ENCODE measurements around the gene PSMC3.

Gene PSMC3

DNA sequence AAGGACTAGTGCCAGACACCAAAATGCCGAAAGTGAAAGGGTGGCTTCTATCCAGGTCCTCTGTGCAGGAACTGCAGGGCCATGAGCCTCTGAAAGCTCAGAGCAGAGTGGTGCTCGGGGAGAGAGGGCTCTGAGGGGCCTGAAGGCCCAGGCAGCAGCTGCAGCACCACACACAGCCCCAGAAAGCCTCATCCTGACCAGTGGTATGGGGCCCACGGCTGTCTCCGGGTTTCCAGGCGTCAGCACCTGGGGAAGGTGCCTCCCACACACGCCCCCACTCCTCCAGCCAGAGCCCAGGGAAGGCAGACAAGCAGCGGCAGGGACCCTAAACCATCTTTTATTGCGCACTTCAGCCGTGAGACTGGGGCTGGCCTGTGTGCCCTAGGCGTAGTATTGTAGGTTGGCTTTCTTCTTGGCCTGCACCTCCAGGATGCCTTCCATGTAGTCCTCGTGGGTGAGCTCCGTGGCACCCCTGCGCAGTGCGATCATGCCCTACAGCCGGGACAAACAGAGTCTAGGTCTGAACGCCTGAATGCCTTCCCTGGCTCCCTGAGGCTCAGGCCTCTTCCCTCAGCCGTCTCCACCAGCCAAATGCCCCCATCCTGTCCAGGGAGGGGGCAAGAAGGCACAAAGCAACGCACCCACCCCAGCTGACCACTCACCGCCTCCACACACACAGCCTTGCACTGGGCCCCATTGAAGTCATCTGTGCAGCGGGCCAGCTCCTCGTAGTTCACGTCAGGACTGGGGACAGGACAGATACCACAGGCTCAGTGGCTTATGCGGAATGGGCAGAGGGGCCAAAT lies 7.6 kb downstream of the PSMC3 start:
- Histone ChIP-seq H3K27me3 (replicated peaks in 2 of 5; ENCODE audit: control insufficient read depth in 4 of 5, insufficient read depth in 5 of 5, low read length in 4 of 5) (no peaks in the 10 kb centered on the region), H3K9me3 (ENCODE audit: control extremely low read depth in 1 of 5, control insufficient read depth in 4 of 5, insufficient read depth in 2 of 5, low read depth in 1 of 5, low read length in 4 of 5) (no peaks in the 10 kb centered on the region), H3K27ac (ENCODE audit: insufficient read depth in 1 of 2, low read depth in 1 of 2, low read length in 2 of 2, poor library complexity in 1 of 2, severe bottlenecking in 2 of 2) (peak overlapping the region in 1 of 2 experiments; percentile 43), H3K4me3 (ENCODE audit: control insufficient read depth in 1 of 7, extremely low read depth in 1 of 7, insufficient read depth in 4 of 7, low read depth in 2 of 7, low read length in 6 of 7) (no peak overlapping the region), H3K36me3 (ENCODE audit: control insufficient read depth in 4 of 4, insufficient read depth in 4 of 4, low read length in 3 of 4) (peaks cover 7 to 83% (median 44%) of the 10 kb centered on the region in 4 experiments), H3K4me1 (ENCODE audit: control extremely low read depth in 1 of 4, control insufficient read depth in 4 of 4, insufficient read depth in 4 of 4, low read length in 3 of 4) (peaks cover 0 to 10% (median 4%) of the 10 kb centered on the region in 4 experiments)
- DNase-seq: no peak
- POLR2A ChIA-PET: no interaction called here
- 95% methylated on average over 21 of the region's 23 CpGs for WGBS (ENCODE audit: insufficient coverage)
- CTCF ChIA-PET: interaction anchor here (1.3 kb wide), 1 partner anchor 22 kb away, joined by 3 read pairs; no protein-coding TSS in a partner anchor

DNA sequence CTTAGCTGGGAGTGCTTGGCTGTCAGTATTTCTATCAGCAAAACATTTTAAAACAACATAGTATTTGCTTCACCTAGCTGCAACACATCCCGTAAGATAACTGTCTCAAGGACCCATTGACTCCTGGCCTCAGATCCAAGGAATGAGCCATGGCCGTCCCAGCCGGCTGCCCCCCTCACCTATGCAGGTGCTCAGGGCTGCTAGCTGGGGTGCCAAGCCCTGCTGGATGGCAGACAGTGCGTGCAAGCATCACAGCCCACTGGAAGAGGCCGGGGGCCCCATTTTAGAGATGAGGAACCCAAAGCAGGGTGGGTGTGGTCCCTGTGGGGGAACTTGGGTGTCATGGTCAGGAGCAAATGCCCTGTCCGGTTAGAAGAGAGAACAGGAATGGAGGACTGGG lies 8.5 kb downstream of the PSMC3 start:
- POLR2A ChIA-PET: interaction anchor here (0.7 kb wide), 1 partner anchor 199 kb away, joined by 3 read pairs; no protein-coding TSS in a partner anchor
- WGBS (ENCODE audit: insufficient coverage): 96% methylated on average over 5 of the region's 6 CpGs

DNA sequence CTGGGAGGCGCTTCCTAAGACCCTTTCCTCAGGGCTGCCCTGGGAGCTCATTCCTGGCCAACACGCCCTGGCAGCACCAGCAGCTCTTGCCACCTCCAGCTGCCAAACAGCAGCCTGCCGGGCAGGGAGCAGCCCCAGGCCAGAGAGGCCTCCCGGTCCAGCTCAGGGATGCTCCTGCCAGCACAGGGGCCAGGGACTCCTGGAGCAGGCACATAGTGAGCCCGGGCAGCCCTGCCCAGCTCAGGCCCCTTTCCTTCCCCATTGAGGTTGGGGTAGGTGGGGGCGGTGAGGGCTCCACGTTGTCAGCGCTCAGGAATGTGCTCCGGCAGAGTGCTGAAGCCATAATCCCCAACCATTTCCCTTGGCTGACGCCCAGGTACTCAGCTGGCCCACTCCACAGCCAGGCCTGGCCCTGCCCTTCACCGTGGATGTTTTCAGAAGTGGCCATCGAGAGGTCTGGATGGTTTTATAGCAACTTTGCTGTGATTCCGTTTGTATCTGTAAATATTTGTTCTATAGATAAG lies 10.2 kb downstream of the PSMC3 start:
- DNase-seq: no peak
- peaks cover 7 to 67% (median 39%) of the 10 kb centered on the region in 4 experiments for H3K36me3 ChIP-seq (ENCODE audit: control insufficient read depth in 4 of 4, insufficient read depth in 4 of 4, low read length in 3 of 4)
- H3K27me3 ChIP-seq (replicated peaks in 2 of 5; ENCODE audit: control insufficient read depth in 4 of 5, insufficient read depth in 5 of 5, low read length in 4 of 5): no peaks in the 10 kb centered on the region
- H3K9me3 ChIP-seq (ENCODE audit: control extremely low read depth in 1 of 5, control insufficient read depth in 4 of 5, insufficient read depth in 2 of 5, low read depth in 1 of 5, low read length in 4 of 5): no peaks in the 10 kb centered on the region
- 50% methylated on average over 6 of the region's 13 CpGs for WGBS (ENCODE audit: insufficient coverage)
- POLR2A ChIA-PET: interaction anchor here (2.0 kb wide), 1 partner anchor 10 kb away, joined by 8 read pairs; the partner anchor contains the start of gene PSMC3
- CTCF ChIA-PET: interaction anchor here (0.7 to 7.2 kb wide), 3 partner anchors 9 to 185 kb away, joined by 3 to 46 read pairs (median 4); partner anchors contain the start of gene PSMC3
- peaks cover 0 to 10% (median 4%) of the 10 kb centered on the region in 4 experiments for H3K4me1 ChIP-seq (ENCODE audit: control extremely low read depth in 1 of 4, control insufficient read depth in 4 of 4, insufficient read depth in 4 of 4, low read length in 3 of 4)
- no peak overlapping the region for H3K4me3 ChIP-seq (ENCODE audit: control insufficient read depth in 1 of 7, extremely low read depth in 1 of 7, insufficient read depth in 4 of 7, low read depth in 2 of 7, low read length in 6 of 7)
- H3K27ac ChIP-seq (ENCODE audit: insufficient read depth in 1 of 2, low read depth in 1 of 2, low read length in 2 of 2, poor library complexity in 1 of 2, severe bottlenecking in 2 of 2): peak overlapping the region in 1 of 2 experiments; percentile 25

More for the DNA sequence above, 8.5 kb downstream of the PSMC3 start:
- CTCF ChIA-PET: interaction anchor here (1.1 to 1.3 kb wide), 3 partner anchors 9 to 23 kb away, joined by 3 to 7 read pairs (median 4); partner anchors contain the start of gene SLC39A13
- Histone ChIP-seq H3K27ac (ENCODE audit: insufficient read depth in 1 of 2, low read depth in 1 of 2, low read length in 2 of 2, poor library complexity in 1 of 2, severe bottlenecking in 2 of 2) (no peak overlapping the region), H3K36me3 (ENCODE audit: control insufficient read depth in 4 of 4, insufficient read depth in 4 of 4, low read length in 3 of 4) (peaks cover 7 to 77% (median 42%) of the 10 kb centered on the region in 4 experiments), H3K4me3 (ENCODE audit: control insufficient read depth in 1 of 7, extremely low read depth in 1 of 7, insufficient read depth in 4 of 7, low read depth in 2 of 7, low read length in 6 of 7) (no peak overlapping the region), H3K4me1 (ENCODE audit: control extremely low read depth in 1 of 4, control insufficient read depth in 4 of 4, insufficient read depth in 4 of 4, low read length in 3 of 4) (peaks cover 0 to 10% (median 4%) of the 10 kb centered on the region in 4 experiments), H3K27me3 (replicated peaks in 2 of 5; ENCODE audit: control insufficient read depth in 4 of 5, insufficient read depth in 5 of 5, low read length in 4 of 5) (no peaks in the 10 kb centered on the region), H3K9me3 (ENCODE audit: control extremely low read depth in 1 of 5, control insufficient read depth in 4 of 5, insufficient read depth in 2 of 5, low read depth in 1 of 5, low read length in 4 of 5) (no peaks in the 10 kb centered on the region)
- DNase-seq: no peak

DNA sequence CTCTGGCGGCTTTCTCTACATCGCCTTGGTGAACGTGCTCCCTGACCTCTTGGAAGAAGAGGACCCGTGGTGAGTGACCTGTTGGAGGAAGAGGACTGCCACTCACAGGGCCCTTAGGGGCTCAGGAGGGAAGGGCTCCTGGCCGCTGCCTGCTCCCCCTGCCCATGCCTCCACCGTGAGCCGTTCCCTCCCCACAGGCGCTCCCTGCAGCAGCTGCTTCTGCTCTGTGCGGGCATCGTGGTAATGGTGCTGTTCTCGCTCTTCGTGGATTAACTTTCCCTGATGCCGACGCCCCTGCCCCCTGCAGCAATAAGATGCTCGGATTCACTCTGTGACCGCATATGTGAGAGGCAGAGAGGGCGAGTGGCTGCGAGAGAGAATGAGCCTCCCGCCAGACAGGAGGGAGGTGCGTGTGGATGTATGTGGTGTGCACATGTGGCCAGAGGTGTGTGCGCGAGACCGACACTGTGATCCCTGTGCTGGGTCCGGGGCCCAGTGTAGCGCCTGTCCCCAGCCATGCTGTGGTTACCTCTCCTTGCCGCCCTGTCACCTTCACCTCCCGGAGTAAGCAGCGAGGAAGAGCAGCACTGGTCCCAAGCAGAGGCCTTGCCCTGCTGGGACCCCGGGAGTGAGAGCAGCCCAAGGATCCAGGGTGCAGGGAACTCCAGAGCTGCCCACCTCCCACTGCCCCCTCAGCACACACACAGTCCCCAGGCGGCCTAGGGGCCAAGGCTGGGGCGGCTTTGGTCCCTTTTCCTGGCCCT lies 11.0 kb downstream of the PSMC3 start:
- DNase-seq: no peak
- no peak overlapping the region for H3K4me3 ChIP-seq (ENCODE audit: control insufficient read depth in 1 of 7, extremely low read depth in 1 of 7, insufficient read depth in 4 of 7, low read depth in 2 of 7, low read length in 6 of 7)
- no peaks in the 10 kb centered on the region for H3K9me3 ChIP-seq (ENCODE audit: control extremely low read depth in 1 of 5, control insufficient read depth in 4 of 5, insufficient read depth in 2 of 5, low read depth in 1 of 5, low read length in 4 of 5)
- 90% methylated on average over 27 of the region's 31 CpGs for WGBS (ENCODE audit: insufficient coverage)
- no peaks in the 10 kb centered on the region for H3K27me3 ChIP-seq (replicated peaks in 2 of 5; ENCODE audit: control insufficient read depth in 4 of 5, insufficient read depth in 5 of 5, low read length in 4 of 5)
- peaks cover 0 to 10% (median 4%) of the 10 kb centered on the region in 4 experiments for H3K4me1 ChIP-seq (ENCODE audit: control extremely low read depth in 1 of 4, control insufficient read depth in 4 of 4, insufficient read depth in 4 of 4, low read length in 3 of 4)
- H3K36me3 ChIP-seq (ENCODE audit: control insufficient read depth in 4 of 4, insufficient read depth in 4 of 4, low read length in 3 of 4): peaks cover 7 to 61% (median 37%) of the 10 kb centered on the region in 4 experiments
- peak overlapping the region in 1 of 2 experiments; percentile 25 for H3K27ac ChIP-seq (ENCODE audit: insufficient read depth in 1 of 2, low read depth in 1 of 2, low read length in 2 of 2, poor library complexity in 1 of 2, severe bottlenecking in 2 of 2)
- POLR2A ChIA-PET: interaction anchor here (2.0 kb wide), 1 partner anchor 11 kb away, joined by 8 read pairs; the partner anchor contains the start of gene PSMC3
- CTCF ChIA-PET: interaction anchor here (0.7 to 7.2 kb wide), 4 partner anchors 10 to 185 kb away, joined by 3 to 46 read pairs (median 4); partner anchors contain the start of gene PSMC3

DNA sequence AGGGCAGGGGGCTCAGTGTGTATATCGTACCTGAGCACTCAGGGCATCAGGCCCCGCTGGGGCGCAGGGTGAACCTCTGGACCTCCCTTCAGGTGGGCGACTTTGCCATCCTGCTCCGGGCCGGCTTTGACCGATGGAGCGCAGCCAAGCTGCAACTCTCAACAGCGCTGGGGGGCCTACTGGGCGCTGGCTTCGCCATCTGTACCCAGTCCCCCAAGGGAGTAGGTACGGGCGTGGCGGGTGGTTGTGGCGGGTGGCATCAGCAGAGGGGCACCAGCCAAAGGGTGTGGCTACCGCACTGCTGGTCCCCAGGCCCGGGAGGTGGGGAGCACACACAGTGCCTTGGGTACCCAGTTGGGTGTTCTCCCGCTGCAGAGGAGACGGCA lies 11.6 kb downstream of the PSMC3 start:
- Histone ChIP-seq H3K4me1 (ENCODE audit: control extremely low read depth in 1 of 4, control insufficient read depth in 4 of 4, insufficient read depth in 4 of 4, low read length in 3 of 4) (peaks cover 0 to 10% (median 5%) of the 10 kb centered on the region in 4 experiments), H3K36me3 (ENCODE audit: control insufficient read depth in 4 of 4, insufficient read depth in 4 of 4, low read length in 3 of 4) (peaks cover 7 to 55% (median 34%) of the 10 kb centered on the region in 4 experiments), H3K9me3 (ENCODE audit: control extremely low read depth in 1 of 5, control insufficient read depth in 4 of 5, insufficient read depth in 2 of 5, low read depth in 1 of 5, low read length in 4 of 5) (no peaks in the 10 kb centered on the region), H3K27ac (ENCODE audit: insufficient read depth in 1 of 2, low read depth in 1 of 2, low read length in 2 of 2, poor library complexity in 1 of 2, severe bottlenecking in 2 of 2) (no peak overlapping the region), H3K27me3 (replicated peaks in 2 of 5; ENCODE audit: control insufficient read depth in 4 of 5, insufficient read depth in 5 of 5, low read length in 4 of 5) (no peaks in the 10 kb centered on the region), H3K4me3 (ENCODE audit: control insufficient read depth in 1 of 7, extremely low read depth in 1 of 7, insufficient read depth in 4 of 7, low read depth in 2 of 7, low read length in 6 of 7) (no peak overlapping the region)
- ChIA-PET POLR2A (no interaction called here), CTCF (interaction anchor here (0.8 to 7.2 kb wide), 6 partner anchors 11 to 181 kb away, joined by 3 to 46 read pairs (median 4); partner anchors contain the start of genes PSMC3 and RAPSN)
- DNase-seq: no peak
- whole genome bisulfite sequencing (ENCODE audit: insufficient coverage): 100% methylated on average over 17 of the region's 19 CpGs

DNA sequence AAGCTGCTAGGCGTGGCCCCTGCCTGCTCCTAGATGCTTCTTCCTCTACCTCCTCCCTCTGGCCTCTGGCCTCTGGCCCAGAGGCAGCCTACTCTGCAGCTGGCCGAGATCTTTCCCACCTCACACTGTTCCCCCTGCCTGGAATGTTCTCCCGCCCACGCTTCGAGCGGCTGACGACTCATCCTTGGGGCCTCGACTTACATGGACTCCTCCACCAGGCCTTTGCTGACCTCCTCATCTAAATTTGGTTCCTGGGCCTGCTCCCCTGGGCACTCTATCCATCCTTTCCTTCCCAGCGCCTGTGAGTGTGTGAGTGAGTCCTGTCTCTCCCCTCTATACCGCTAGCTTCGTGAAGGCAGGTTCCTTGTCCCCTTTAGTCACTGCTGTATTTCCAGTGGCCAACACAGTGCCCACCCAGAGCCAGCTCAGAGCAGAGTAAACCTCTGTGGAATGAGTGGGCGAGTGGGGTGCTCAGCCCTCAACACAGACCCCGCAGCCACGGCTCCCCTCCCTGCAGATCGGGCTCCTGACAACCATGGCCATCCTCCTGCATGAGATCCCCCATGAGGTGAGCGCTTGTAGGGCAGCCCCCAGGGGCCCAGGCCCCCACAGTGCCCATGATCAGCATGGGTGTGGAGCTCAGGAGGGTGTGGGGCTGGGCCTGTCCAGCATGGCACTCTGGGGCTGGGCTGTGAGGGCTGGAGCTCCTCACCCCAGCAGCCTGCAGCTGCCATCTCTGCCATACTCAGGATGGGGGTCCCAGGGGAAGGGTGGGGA lies 12.1 kb downstream of the PSMC3 start:
- Histone ChIP-seq H3K27me3 (replicated peaks in 2 of 5; ENCODE audit: control insufficient read depth in 4 of 5, insufficient read depth in 5 of 5, low read length in 4 of 5) (no peaks in the 10 kb centered on the region), H3K4me3 (ENCODE audit: control insufficient read depth in 1 of 7, extremely low read depth in 1 of 7, insufficient read depth in 4 of 7, low read depth in 2 of 7, low read length in 6 of 7) (no peak overlapping the region), H3K9me3 (ENCODE audit: control extremely low read depth in 1 of 5, control insufficient read depth in 4 of 5, insufficient read depth in 2 of 5, low read depth in 1 of 5, low read length in 4 of 5) (no peaks in the 10 kb centered on the region), H3K4me1 (ENCODE audit: control extremely low read depth in 1 of 4, control insufficient read depth in 4 of 4, insufficient read depth in 4 of 4, low read length in 3 of 4) (peaks cover 0 to 15% (median 10%) of the 10 kb centered on the region in 4 experiments), H3K27ac (ENCODE audit: insufficient read depth in 1 of 2, low read depth in 1 of 2, low read length in 2 of 2, poor library complexity in 1 of 2, severe bottlenecking in 2 of 2) (no peak overlapping the region), H3K36me3 (ENCODE audit: control insufficient read depth in 4 of 4, insufficient read depth in 4 of 4, low read length in 3 of 4) (peaks cover 7 to 52% (median 31%) of the 10 kb centered on the region in 4 experiments)
- POLR2A ChIA-PET: no interaction called here
- 98% methylated on average over 12 of the region's 16 CpGs for WGBS (ENCODE audit: insufficient coverage)
- DNase-seq: no peak
- CTCF ChIA-PET: interaction anchor here (0.8 to 7.2 kb wide), 6 partner anchors 11 to 180 kb away, joined by 3 to 46 read pairs (median 4); partner anchors contain the start of genes PSMC3 and RAPSN
